ENCODE results near the gene CRYBA2. TPM values are rescaled to one million over a fixed set of nuclear protein-coding genes. Genes with fewer than 3 reads are reported as not detected.

CRYBA2 gene
- total and polyA plus RNA-seq, 9 of the 15 experiments (the other 6 are each of a cell fraction or from before 2014, with no cell fraction given): 0.11 to 1.8 (median 0.62) TPM; not detected in 5

DNA sequence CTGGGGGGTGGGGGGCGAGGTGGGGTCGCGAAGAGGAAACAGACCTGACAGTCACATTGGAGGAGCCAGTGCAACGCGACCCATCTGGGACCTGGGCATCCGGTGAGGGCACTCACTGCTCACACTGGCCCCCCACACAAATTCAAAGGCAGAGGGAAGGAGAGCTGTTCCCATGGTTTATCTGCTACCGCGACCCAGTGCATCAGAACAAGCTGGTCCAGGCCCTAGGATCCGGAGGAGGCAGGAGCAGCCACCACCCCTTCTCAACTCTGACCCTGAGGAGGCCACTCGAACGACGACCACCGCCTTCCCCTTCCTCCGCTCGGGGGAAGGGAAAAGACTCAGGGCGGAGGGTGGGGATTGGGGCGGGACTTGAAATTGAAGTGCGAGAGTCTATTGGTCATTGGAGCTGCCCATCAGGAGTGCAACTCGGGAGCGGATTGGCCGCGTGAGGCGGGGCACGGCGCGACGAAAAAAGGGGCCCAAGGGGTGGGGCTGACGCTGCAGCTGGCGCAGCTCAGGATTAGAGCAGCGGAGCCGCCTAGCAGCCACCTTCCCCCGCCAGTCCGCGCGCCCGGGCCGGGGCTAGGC, 34.0 kb downstream of the CRYBA2 start, which contains the start of gene CDK5R2:
CDK5R2 (plus strand) TSS at position 526 of the 591 bp plus-strand sequence. CDS start 155 bp downstream, outside the sequence.
- in situ Hi-C loops (cut with MboI): no loop called here
- peak within 1 kb of the TSS in 1 of 2 experiments; percentile 64; a peak in 2 of 4 replicates for H3K9ac ChIP-seq (ENCODE audit: insufficient read depth in 1 of 2, low read depth in 2 of 2, low read length in 2 of 2)
- no peaks in the 10 kb centered on the region for H3K36me3 ChIP-seq (ENCODE audit: control insufficient read depth, insufficient read depth, low read length)
- H4K20me1 ChIP-seq (replicated peaks; ENCODE audit: control insufficient read depth, insufficient read depth, low read length): no peaks in the 10 kb centered on the region
- H3K27ac ChIP-seq (ENCODE audit: extremely low read depth, low read depth, low read length): no peak within 1 kb of the TSS
- POLR2A ChIA-PET: interaction anchor here (0.6 kb wide), 1 partner anchor 14 kb away, joined by 3 read pairs; no protein-coding TSS in a partner anchor
- H3K9me1 ChIP-seq (ENCODE audit: control insufficient read depth, insufficient read depth, low read length): no peaks in the 10 kb centered on the region
- WGBS (ENCODE audit: insufficient coverage, low coverage, missing lambda C conversion rate): 8% methylated on average over 8 of the region's 37 CpGs
- DNase-seq (ENCODE audit: extremely low read depth in 1 of 4, low spot score in 3 of 4) (peak; percentile 87 to 99 (median 98)), ATAC-seq (peak; percentile 96), FAIRE-seq (peak; percentile 35)
- peaks cover 9 to 31% of the 10 kb centered on the region in 2 experiments; a peak in 4 of 5 replicates for H3K4me1 ChIP-seq (replicated peaks in 1 of 2; ENCODE audit: control insufficient read depth in 2 of 2, insufficient read depth in 2 of 2, low read length in 2 of 2)
- no peaks in the 10 kb centered on the region for H3K9me3 ChIP-seq (replicated peaks; ENCODE audit: control insufficient read depth, insufficient read depth, low read depth, low read length)
- H3K27me3 ChIP-seq (ENCODE audit: control insufficient read depth in 2 of 2, insufficient read depth in 2 of 2, low read length in 2 of 2): peaks cover 7 to 29% of the 10 kb centered on the region in 2 experiments; a peak in 4 of 5 replicates
- peak within 1 kb of the TSS; percentile 79 for H2AFZ ChIP-seq (ENCODE audit: low read depth, low read length)
- BruUV-seq (replicated peaks): no TSS peak
- intact Hi-C loops (cut with micrococcal nuclease): no loop called here
- H3K79me2 ChIP-seq (ENCODE audit: control insufficient read depth, insufficient read depth, low read length): no peaks in the 10 kb centered on the region
- CTCF ChIA-PET (ENCODE audit: low intra/inter-chr PET ratio): no interaction called here
- H3K4me2 ChIP-seq (ENCODE audit: insufficient read depth, low read length): peak within 1 kb of the TSS; percentile 60
- peak within 1 kb of the TSS; percentile 38 for H3K4me3 ChIP-seq
- TF ChIP-seq, protein P1, sequence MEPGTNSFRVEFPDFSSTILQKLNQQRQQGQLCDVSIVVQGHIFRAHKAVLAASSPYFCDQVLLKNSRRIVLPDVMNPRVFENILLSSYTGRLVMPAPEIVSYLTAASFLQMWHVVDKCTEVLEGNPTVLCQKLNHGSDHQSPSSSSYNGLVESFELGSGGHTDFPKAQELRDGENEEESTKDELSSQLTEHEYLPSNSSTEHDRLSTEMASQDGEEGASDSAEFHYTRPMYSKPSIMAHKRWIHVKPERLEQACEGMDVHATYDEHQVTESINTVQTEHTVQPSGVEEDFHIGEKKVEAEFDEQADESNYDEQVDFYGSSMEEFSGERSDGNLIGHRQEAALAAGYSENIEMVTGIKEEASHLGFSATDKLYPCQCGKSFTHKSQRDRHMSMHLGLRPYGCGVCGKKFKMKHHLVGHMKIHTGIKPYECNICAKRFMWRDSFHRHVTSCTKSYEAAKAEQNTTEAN (CRISPR knock-in tag; IDR thresholded peaks at IDR 0.05): no peak
- no peak for TF ChIP-seq SMC3 (conservative IDR thresholded peaks at IDR 0.05; ENCODE audit: insufficient read depth, low read depth, low read length)
- TF ChIP-seq, protein P2, sequence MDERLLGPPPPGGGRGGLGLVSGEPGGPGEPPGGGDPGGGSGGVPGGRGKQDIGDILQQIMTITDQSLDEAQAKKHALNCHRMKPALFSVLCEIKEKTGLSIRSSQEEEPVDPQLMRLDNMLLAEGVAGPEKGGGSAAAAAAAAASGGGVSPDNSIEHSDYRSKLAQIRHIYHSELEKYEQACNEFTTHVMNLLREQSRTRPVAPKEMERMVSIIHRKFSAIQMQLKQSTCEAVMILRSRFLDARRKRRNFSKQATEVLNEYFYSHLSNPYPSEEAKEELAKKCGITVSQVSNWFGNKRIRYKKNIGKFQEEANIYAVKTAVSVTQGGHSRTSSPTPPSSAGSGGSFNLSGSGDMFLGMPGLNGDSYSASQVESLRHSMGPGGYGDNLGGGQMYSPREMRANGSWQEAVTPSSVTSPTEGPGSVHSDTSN (CRISPR knock-in tag; IDR thresholded peaks at IDR 0.05; ENCODE audit: low read depth): peak; percentile 84
- TF ChIP-seq, protein P2 (tag; conservative IDR thresholded peaks at IDR 0.05; ENCODE audit: low read depth): peak; percentile 94
- peak; percentile 48; the same call in 1 of the 2 replicates for TF ChIP-seq MBD2 (IDR thresholded peaks at IDR 0.05; ENCODE audit: borderline replicate concordance, low read depth)
- TF ChIP-seq, protein P3, sequence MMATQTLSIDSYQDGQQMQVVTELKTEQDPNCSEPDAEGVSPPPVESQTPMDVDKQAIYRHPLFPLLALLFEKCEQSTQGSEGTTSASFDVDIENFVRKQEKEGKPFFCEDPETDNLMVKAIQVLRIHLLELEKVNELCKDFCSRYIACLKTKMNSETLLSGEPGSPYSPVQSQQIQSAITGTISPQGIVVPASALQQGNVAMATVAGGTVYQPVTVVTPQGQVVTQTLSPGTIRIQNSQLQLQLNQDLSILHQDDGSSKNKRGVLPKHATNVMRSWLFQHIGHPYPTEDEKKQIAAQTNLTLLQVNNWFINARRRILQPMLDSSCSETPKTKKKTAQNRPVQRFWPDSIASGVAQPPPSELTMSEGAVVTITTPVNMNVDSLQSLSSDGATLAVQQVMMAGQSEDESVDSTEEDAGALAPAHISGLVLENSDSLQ (IDR thresholded peaks at IDR 0.05): peak; percentile 98
- TF ChIP-seq, protein P4, sequence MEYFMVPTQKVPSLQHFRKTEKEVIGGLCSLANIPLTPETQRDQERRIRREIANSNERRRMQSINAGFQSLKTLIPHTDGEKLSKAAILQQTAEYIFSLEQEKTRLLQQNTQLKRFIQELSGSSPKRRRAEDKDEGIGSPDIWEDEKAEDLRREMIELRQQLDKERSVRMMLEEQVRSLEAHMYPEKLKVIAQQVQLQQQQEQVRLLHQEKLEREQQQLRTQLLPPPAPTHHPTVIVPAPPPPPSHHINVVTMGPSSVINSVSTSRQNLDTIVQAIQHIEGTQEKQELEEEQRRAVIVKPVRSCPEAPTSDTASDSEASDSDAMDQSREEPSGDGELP (CRISPR knock-in tag; IDR thresholded peaks at IDR 0.05; ENCODE audit: borderline replicate concordance): peak; percentile 82
- TF ChIP-seq NCOA2 (IDR thresholded peaks at IDR 0.05; ENCODE audit: partially characterized antibody in 2 of 2): no peak
- TF ChIP-seq CREB1 (IDR thresholded peaks at IDR 0.05): peak; percentile 51
- peak; percentile 54; the same call in 1 of the 2 replicates for TF ChIP-seq CREB1 (CRISPR knock-in tag; IDR thresholded peaks at IDR 0.05)
- peak; percentile 67 for TF ChIP-seq SP2 (IDR thresholded peaks at IDR 0.05; ENCODE audit: extremely low read depth, low read depth, low read length, poor library complexity, severe bottlenecking)

Data from K562 (cell line).